ENCODE results near the gene NPHP1.
"Not testable (repeated sequence)": the region's sequence is repeated elsewhere in the genome, so short reads cannot be mapped to it uniquely, and the experiment has no call there.

Gene NPHP1

DNA sequence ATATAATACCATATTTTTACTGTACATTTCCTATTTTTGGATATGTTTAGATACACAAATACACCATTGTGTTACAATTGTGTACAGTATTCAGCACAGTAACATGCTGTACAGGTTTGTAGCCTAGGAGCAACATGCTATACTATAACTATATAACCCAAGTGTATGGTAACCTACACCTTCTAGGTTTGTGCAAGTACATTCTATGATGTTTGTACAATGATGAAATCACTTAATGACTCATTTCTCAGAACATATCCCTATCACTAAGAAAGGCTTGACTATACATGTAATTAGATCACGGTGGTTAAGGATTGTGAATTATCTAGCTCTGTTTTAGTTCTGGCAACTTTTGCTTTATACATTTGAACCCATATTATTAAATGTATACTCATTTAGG is 31.3 kb downstream of the NPHP1 start:
- no peak overlapping the region for H3K4me3 ChIP-seq (ENCODE audit: low read length)
- TF ChIP-seq, protein P1, sequence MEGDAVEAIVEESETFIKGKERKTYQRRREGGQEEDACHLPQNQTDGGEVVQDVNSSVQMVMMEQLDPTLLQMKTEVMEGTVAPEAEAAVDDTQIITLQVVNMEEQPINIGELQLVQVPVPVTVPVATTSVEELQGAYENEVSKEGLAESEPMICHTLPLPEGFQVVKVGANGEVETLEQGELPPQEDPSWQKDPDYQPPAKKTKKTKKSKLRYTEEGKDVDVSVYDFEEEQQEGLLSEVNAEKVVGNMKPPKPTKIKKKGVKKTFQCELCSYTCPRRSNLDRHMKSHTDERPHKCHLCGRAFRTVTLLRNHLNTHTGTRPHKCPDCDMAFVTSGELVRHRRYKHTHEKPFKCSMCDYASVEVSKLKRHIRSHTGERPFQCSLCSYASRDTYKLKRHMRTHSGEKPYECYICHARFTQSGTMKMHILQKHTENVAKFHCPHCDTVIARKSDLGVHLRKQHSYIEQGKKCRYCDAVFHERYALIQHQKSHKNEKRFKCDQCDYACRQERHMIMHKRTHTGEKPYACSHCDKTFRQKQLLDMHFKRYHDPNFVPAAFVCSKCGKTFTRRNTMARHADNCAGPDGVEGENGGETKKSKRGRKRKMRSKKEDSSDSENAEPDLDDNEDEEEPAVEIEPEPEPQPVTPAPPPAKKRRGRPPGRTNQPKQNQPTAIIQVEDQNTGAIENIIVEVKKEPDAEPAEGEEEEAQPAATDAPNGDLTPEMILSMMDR (conservative IDR thresholded peaks at IDR 0.05; ENCODE audit: low read depth, low read length), result no peak
- DNase-seq (ENCODE audit: low read depth), result no peak

DNA sequence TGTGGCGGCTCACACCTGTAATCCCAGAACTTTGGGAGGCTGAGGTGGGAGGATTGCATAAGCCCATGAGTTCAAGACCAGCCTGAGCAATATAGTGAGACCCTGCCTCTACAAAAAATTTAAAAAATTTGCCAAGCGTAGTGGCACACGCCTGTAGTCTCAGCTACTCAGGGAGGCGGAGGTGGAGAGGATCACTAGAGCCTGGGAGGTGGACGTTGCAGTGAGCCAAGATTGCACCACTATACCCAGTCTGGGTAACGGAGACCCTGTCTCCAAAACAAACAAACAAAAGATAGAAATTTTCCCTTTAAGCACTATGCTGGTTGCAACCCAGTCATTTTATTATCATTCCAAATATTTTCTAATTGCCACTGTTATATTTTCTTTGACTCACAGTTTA is 32.3 kb downstream of the NPHP1 start:
- TF ChIP-seq, protein P1 (conservative IDR thresholded peaks at IDR 0.05; ENCODE audit: low read depth, low read length), result no peak
- H3K4me3 ChIP-seq (ENCODE audit: low read length), result no peak overlapping the region
- no peak for DNase-seq (ENCODE audit: low read depth)

DNA sequence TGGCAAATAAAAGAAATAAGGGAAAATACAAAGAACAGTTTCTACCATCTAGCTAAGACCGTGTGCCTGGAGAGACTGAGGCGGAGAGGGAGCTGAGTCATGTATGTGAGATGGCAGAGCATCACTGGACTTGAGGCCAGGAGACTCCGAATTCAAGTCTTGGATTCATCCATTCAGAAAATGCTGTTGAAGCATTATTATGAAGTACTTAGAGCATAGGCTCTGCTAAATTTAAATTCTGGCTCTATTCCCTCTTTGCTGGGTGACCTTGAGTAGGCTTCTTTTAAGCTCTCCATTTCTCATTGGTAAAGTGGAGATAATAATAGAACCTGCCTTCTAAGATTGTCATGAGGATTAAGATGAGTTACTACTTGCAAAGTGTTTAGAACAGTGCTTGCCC is 34.7 kb downstream of the NPHP1 start:
- TF ChIP-seq, protein P1 (conservative IDR thresholded peaks at IDR 0.05; ENCODE audit: low read depth, low read length), result no peak
- no peak for DNase-seq (ENCODE audit: low read depth)

GRCh38 chr2:110167326-110168000 is 37.4 kb downstream of the NPHP1 start:
- no peak for DNase-seq (ENCODE audit: low read depth)
- H3K4me3 ChIP-seq (ENCODE audit: low read length), result no peak overlapping the region
- TF ChIP-seq, protein P1 (conservative IDR thresholded peaks at IDR 0.05; ENCODE audit: low read depth, low read length), result no peak

More for the DNA sequence above, 34.7 kb downstream of the NPHP1 start:
- H3K4me3 ChIP-seq (ENCODE audit: low read length), result no peak overlapping the region

DNA sequence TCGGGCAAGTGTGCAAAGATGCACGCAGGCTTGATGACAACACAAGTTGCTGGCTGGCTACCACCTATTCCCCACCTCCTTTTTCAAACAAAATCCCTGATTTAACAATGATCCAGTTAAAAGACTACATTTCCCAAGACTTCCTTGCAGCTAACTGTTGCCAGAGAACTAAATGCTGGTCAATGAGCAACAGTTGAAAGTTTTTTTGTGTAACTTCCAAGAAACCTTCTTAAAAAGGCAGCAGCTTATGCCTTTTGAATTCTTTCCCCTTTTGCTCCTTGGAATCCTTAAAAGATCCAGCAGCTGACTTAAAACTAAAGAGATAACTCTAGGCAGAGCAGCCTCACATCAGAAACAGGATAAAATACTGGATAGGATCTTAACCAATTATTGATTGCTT is 38.5 kb downstream of the NPHP1 start:
- no peak for DNase-seq (ENCODE audit: low read depth)
- TF ChIP-seq, protein P1 (conservative IDR thresholded peaks at IDR 0.05; ENCODE audit: low read depth, low read length), result no peak
- H3K4me3 ChIP-seq (ENCODE audit: low read length), result no peak overlapping the region

DNA sequence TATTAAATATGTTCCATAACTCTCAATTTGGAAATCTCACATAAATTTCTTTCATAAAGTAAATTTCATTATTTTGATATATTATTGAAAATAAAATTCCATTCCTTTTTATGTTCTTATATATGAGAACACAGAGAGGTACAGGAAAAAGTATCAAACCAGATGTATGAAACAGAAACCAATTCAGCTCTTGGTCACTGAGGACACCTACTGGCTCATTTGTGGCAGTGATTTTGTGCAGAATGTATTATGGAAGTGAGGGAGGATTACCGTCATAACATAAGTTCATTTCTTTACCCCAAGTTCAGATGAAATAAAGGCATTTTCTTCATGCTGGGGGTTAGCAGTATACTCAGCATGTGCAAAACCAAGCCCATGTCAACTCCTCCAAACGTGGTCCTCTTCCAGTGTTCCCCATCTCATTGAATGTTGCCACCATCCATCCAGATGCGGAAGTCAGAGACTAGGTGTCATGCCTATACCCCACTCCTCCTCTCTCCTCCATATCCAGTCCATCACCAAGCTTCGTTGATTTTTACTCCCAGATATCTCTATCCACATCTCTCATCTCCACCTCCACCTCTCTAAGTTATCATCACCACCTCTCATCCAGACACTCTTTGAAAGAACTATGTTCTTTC is 47.5 kb downstream of the NPHP1 start:
- peak; percentile 21 for DNase-seq (ENCODE audit: low read depth)
- no peak overlapping the region for H3K4me3 ChIP-seq (ENCODE audit: low read length)
- TF ChIP-seq, protein P1 (conservative IDR thresholded peaks at IDR 0.05; ENCODE audit: low read depth, low read length), result peak; percentile 86

DNA sequence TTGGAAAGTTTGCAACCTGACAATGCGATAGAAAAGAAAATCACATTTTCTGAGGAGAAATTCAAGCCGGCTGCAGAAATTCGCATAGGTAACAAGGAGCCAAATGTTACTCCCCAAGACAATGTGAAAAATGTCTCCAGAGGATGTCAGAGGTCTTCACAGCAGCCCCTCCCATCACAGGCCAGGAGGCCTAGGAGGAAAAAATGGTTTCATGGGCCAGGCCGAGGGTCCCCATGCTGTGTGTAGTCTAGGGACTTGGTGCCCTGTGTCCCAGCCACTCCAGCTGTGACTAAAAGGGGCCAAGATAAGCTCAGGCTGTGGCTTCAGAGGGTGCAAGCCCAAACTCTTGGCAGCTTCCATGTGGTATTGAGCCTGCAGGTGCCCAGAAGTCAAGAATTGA is 50.0 kb downstream of the NPHP1 start:
- H3K4me3 ChIP-seq (ENCODE audit: low read length); DNase-seq (ENCODE audit: low read depth): not testable (repeated sequence)

GRCh38 chr2:110154188-110154587 is 50.6 kb downstream of the NPHP1 start:
- not testable (repeated sequence) for H3K4me3 ChIP-seq (ENCODE audit: low read length); DNase-seq (ENCODE audit: low read depth)

Measured in retinal pigment epithelial cell (primary cell).